Activated CD8-positive, alpha-beta memory T cell treated with anti-CD3 and anti-CD28 coated beads, Interleukin-2, amount 50 U/mL, for 4 hours (primary cell): ENCODE results near the gene ACOX3.

Experiments used
- DNase-seq: peaks from one replicate; pipeline ENCODE4 v3.0.0-alpha.2; 2020

Gene ACOX3

GRCh38 chr4:8316911-8317351 is 123.6 kb downstream of the ACOX3 start:
- no peak for DNase-seq
